HepG2 (cell line): ENCODE results near the gene BHLHE41.

Experiments
- MXI1 ChIP-seq: IDR thresholded peaks from 3 replicates; pipeline ENCODE4 v1.6.1; 2012; ENCODE audit warnings: low read depth, low read length, inconsistent platforms, borderline replicate concordance
- SETDB1 ChIP-seq: sonication (generic); formaldehyde crosslinking; IDR thresholded peaks from 2 replicates; pipeline ENCODE4 v1.5.1; 2020; ENCODE audit warnings: missing genetic modification reagents, mild to moderate bottlenecking, borderline replicate concordance
- SRF ChIP-seq: IDR thresholded peaks from 2 replicates; pipeline ENCODE4 v1.6.1; 2011; ENCODE audit warnings: mild to moderate bottlenecking, low read depth, low read length, moderate library complexity
- TARDBP ChIP-seq: sonication (generic); formaldehyde crosslinking; IDR thresholded peaks from 2 replicates; pipeline ENCODE4 v1.8.0; 2022; ENCODE audit warnings: mild to moderate bottlenecking, missing genetic modification reagents
- TEAD2 ChIP-seq: sonication (generic); formaldehyde crosslinking; IDR thresholded peaks from 2 replicates; pipeline ENCODE4 v1.9.0; 2021; ENCODE audit warnings: missing genetic modification reagents
- ZBTB44 ChIP-seq: sonication (generic); formaldehyde crosslinking; IDR thresholded peaks from 2 replicates; pipeline ENCODE4 v1.4.0; 2020; ENCODE audit warnings: missing genetic modification reagents
- ZNF558 ChIP-seq: sonication (generic); formaldehyde crosslinking; IDR thresholded peaks from 2 replicates; pipeline ENCODE4 v1.9.0; 2022; ENCODE audit warnings: mild to moderate bottlenecking, missing genetic modification reagents, borderline replicate concordance
- ZSCAN21 ChIP-seq: sonication (generic); formaldehyde crosslinking; IDR thresholded peaks from 2 replicates; pipeline ENCODE4 v1.8.0; 2022; ENCODE audit warnings: mild to moderate bottlenecking, missing genetic modification reagents, moderate library complexity, borderline replicate concordance

- no peak for TF ChIP-seq ZNF558 (CRISPR knock-in tag)
- TF ChIP-seq TEAD2 (CRISPR knock-in tag): no peak
- no peak for TF ChIP-seq SETDB1 (CRISPR knock-in tag)
- no peak for TF ChIP-seq MXI1
- no peak for TF ChIP-seq ZSCAN21
- TF ChIP-seq SRF: no peak
- no peak for TF ChIP-seq TARDBP
- no peak for TF ChIP-seq ZBTB44 (CRISPR knock-in tag)
Measured at GRCh38 chr12:26122681-26123481, 2.0 kb downstream of the BHLHE41 start.
